Activated CD8-positive, alpha-beta memory T cell treated with anti-CD3 and anti-CD28 coated beads for 1 hour (primary cell): ENCODE measurements around the gene TMEM138.

Experiments
- DNase-seq, 2 donors: peaks; one replicate each; pipeline ENCODE4 v3.0.0-alpha.2; 2020; ENCODE audit warnings: low read depth in 1 of 2; ENCODE audit errors: extremely low read depth in 1 of 2

TMEM138 gene

DNA sequence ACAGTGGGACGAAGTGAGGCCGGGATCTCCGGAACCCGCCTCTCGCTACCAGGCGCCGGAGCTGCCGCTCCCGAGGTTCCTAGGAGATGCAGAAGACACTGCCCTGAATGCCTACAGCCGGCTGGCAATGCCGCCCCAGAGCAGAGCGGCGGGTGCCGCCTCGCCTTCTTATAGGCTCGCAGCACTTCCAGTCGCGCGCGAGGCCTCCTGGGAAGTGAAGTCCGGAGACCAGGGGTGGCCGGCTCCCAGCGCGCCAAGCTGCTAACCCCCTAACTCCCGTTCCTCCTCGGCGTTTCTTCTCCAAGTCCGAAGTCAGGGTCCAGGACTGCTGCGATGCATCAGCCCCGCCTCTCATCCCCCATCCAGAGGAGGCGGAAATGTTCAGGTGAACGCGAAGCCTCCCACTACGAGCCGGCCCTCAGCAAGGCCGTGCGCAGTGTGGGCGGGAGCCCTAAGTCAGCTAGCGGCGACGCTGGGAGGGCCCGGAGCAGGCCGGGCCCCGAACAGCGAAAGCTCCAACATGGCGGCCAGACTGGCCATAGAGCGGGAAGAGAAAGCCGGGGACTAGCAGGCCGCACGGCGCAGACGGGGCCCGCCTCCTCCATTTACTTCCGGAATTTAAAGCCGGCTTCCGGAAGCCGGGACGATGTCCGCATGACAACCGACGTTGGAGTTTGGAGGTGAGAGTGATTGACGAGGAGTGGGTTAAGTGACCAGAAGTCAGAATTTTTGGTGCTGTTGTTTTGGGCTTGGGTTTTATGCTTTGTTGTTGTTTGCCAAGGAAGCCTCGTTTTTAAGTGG lies at the start of gene TMEM138, which contains the start of gene CYB561A3:
TMEM138 (plus strand) TSS at position 634 of the 801 bp plus-strand sequence. CDS start 2,017 bp downstream, outside the sequence.
CYB561A3 (minus strand) TSS at position 142 of the 801 bp plus-strand sequence. CDS start 5,169 bp downstream, outside the sequence.
- DNase-seq: peak; percentile 60 to 75

DNA sequence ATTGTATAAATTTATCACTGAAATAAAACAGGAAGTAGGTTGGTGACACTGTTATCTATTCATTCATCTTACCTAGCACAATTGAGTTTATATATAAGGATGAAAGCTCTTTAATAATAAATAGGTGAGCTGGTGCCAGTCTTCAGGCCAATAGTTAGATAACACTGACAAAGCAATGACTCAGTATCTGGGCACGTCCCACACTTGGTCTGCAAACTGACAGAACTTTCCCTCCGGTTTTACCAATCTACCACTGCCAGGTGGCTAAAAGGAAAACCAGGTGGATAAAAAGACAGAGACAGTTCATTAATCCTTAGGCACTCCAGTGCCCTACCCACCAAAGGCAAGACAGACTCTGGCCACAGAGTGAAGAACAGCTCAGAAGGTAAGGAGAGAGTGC lies 46.9 kb upstream of the TMEM138 start:
- DNase-seq: no peak

DNA sequence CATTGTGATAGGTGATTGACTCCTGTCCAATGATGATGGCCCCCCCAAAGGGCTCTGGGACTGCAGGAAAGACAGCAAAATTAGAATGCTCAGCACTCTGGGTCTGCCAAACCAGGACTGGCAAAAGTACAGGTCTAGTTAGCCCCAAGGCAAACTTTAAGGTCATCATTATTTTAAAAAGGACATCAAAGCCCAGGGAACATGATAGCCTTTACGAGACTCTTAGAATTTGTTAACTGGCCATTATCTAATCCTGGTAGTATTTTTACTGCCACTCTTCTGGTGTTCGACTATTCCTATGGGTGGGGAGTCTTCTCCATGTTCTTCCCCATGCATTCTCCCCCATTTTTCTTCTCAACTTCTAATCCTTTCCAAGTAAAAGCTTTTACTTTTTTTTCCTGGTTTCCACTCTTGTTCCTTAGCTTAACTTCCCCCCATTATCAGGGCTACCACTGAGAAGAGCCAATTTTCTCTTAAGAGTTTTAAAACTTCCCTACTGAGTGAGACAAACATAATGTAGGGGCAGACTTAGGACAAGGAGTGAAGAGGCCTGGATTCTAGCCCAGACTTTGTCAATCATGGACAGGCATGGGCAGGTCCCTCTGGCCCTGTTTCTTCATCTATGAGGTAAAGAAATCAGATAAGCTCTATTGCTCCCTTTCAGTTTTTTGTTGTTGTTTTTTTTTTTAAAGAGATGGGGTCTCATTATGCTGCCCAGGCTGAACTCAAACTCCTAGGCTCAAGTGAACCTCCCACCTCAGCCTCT lies 36.3 kb upstream of the TMEM138 start:
- no peak for DNase-seq

DNA sequence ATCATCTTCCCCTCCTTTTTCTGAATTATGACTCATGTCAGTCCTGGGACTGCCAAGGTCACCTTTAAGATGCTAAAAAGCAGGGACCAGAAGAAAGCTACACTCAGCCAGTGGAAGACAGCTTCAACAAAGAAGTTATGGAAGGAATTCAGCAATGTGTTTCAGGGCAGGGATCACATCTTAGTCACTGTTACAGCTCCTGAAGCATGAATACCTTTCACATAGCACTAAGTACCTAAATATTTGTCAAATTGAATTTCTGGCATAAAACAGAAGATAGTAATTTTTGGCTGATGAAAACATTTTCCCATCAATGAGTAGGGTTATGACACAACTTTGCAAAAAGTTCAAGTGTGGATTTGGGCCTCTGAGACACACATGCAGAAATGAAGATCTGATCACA lies 34.5 kb upstream of the TMEM138 start:
- DNase-seq: no peak

DNA sequence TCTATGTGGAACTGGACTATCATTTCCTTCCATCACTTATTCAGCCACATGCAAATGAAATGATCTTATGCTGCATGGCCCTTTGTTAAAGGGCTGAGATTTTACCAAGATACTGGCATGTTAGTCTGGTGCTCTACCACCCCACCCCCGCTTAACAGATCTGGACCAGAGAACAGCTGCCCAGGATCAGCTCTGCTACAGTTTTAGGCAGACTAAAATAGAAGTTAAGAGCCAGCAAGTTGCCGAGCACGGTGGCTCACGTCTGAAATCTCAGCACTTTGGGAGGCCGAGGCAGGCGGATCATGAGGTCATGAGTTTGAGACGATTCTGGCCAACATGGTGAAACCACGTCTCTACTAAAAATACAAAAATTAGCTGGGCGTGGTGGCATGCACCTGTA lies 33.8 kb upstream of the TMEM138 start:
- DNase-seq: no peak

DNA sequence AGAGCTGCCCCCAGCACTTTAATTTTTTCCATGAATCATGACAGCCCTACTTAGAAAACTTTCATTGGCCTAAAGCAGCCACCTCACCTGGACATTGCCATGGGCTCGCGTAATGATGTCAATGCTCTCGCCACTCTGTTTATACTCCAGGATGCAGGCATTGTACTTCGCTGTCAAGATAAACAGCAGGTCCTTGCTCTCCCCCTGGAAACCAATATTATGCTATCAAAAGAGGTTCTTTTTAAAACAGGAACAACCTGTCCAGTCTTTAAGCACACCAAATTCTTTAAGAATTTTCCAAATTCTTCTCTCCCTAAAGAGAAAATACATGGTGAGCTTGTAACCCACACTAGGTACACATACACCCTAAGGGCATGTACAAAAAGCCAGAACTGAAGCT lies 32.3 kb upstream of the TMEM138 start:
- DNase-seq: no peak

DNA sequence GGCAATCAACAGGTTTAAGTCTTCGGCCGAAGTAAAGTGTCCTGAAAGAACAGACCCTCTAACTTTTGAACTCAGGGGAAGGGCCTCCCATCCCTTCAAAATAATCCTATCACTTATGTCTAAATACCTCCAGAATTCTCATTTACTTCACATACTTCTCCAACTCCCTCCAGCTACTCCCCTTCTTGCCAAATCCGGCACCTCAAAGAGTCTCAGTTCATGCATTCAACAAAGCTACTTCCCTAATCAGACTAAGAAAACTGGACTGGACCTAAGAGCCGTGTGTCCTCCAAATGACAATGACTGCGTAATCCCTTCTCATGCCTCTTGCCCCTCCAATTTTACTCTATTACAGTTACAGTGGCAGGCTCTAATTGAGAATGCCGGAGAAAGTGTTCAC lies 30.5 kb upstream of the TMEM138 start:
- DNase-seq: no peak

DNA sequence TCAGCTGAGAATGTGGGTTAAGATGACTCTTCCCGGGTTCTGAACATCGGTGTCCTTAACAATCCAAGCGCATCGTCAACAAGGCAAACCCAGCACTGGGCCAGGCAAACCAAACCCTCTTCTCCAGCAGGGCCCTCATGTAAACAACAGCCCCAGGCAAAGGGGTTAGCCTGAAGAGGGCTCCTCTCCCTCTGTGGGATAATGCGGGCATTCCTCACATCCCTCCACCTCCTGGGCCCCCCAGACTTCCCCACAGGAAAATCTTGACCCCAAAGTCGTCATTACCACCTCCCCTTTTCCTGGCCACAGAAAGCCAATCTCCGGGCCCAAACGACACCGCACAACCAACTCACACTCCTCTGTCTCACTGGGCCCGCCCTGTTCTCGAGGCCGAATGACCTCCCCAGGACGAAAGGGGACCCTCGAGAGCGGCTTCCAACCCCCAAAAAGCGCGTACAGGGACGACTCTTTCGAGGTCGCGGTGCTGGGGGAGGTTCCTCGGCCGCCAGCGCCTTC lies 29.8 kb upstream of the TMEM138 start:
- DNase-seq: no peak

DNA sequence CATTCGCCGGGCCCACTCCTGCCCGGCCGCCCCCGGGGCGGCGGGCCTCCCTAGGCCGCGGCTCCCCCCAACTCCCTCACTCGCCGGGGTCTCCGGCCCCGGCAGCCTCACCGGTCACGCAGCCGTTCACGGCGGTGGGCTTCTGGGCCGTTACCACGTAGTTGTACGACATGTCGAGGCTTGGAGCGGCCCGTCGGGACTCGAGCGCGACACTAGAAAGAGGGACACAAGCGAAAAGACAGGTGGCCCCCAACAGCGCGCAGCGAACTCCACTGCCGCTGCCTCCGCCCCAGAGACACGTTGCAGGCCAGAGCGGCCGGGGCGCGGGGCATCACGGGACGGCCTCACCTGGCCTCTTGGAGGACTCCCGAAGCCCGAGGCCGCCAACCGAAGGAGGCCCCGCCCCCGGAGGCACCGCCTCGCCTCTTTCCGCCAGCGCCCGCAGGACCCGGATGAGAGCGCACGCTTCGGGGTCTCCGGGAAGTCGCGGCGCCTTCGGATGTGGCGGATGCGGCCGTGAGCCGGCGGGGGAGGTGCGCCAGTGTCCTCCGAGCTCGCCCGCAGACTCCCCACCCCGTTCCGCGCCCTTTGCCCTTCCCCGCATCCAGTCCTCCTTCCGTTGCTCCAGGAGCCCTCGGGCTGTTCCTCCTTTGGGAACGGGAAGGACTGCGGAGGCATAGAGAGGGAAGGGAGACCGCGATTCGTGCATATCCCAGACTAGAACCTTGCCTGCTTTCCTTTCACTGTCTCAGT lies 29.2 kb upstream of the TMEM138 start, which contains the start of the genes DDB1 and TKFC:
DDB1 (minus strand) TSS at position 309 of the 753 bp plus-strand sequence; CDS start at position 172, 137 bp downstream.
TKFC (plus strand) TSS at position 432 of the 753 bp plus-strand sequence. CDS start 1,501 bp downstream, outside the sequence.
- DNase-seq: peak; percentile 90 to 96

DNA sequence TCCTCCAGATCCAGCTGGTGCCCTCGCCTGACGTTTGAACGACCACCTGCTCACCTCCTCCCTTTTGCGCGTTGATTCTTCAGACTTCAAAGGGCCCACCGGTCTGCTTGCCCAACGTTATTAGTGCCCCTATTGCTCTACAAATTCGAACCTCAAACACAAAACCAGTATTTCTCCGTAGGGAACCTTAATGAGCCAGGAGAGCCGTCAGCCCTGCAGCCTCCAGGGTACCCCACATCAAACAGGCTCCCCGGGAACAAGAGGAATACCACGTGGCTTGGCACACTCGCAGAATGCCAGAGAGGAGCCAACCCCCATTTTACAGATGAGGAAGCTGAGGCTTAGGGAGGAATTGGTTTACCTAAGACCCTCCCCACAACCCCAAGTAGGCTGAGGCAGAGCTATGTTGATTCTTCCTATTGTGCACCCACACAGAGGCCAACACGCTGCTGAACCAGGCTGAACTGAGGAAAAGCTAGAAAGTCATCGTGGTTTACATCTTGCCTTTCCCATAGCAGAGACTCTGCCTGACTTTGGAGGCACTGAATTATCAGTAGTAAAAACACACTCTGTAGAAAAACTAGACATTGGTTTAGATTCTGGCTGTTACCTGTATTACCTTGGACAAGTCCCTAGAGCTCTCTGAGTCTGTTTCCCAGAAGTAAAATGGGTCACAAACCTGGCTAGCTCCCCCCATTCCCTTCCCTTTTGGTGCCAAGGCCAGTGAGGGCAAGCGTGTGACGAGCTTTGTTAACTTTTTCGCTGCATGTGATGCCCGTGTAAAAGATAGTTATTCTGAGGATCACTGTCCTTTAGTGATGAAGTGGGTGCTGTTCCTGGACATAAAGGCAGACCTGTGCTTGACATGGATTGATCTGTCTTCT lies 28.4 kb upstream of the TMEM138 start:
- no peak for DNase-seq

DNA sequence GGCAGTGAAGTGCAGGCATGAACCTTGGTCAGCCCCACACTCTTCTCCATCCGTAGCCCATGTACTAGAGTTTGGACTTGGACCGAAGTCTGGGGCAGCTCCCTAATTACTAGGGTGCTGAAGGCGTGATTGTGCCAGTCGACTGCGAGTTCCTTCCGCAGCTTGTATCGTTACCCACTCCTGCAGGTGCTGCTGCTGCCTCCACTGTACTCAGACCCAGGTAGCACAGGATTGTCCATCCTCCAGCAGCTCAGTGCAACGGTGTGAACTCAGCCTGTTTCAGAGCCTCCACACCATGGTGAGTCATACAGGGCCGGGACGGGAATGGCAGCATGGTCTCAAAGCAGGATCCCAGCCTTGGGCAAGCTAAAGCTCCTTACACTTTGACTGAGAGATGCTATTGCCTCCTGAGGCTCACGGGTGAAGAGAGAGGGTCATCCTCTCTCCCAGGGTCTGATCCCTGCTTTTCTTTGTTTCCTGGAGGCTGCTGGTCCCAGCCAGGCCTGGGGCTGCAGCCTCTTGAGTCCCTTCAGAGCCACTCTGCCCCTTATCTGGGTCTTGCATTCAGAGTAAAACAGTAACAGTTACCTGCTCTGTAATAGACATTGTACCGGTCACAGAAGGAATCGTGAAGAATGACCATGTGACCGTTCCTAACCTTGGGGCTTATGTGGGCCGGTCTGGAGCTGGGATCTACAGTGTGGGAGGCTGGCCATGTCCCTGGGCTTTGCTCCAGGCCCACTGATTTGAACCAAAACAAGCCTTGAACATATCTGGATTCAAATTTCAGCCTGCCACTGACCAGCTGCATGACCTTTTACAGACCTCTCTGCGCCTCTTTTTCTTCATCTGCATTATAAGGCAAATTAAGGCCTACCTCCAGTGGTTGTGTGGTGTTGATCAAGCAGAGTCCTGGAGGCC lies 27.5 kb upstream of the TMEM138 start:
- no peak for DNase-seq

DNA sequence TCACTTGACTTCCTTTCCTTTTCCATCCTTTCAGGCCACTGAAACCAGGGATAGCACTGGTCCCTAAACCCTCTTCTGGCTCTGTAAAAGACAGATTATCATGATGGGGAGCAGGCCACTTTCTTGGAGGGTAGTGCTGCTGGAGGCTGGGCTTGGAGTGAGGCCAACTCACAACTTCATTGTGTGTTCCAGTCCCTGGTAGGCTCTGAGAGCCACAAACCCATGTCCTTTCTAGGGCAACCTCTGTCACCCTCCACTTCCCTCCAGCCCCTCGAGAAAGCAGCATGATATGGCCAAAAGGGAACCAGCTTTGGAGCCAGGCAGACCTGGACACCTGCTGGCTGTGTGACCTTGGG lies 26.8 kb upstream of the TMEM138 start:
- no peak for DNase-seq

DNA sequence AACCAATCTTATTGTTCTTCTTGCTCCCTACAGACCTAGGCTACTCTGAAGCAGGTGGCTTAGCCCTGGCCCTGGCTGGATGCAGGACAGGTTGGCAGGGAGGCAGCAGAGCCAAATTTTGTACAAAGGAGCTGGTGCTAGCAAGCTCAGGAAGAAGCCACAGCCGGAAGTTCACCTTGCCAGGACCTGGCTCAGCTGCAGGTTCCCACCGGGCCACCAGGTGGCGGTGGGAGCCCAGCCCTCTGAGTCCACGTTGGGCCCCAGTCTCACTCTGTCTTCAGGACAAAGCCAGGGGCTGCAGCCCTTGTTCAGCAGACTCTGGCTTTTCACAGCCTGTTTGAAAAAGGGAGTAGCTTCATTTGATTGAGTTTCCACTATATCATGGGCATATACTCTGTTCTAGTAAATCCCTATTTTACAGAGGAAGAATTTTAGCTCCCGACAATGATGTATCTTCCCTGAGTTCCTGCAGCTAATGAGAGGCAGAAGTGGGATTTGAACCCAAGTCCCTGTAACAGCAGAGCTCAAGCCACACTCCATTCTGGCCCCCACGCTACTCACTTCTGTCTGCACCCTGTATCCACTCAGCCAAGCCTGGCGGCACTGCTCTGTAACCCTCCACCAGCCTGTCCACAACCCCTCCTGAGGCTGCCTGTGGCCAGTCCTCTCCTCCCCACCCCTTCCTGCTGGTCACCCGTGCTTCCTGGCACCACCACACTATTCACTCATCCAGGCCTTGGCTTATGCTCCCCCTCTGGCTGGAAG lies 25.8 kb upstream of the TMEM138 start:
- peak; percentile 49 to 70 for DNase-seq

DNA sequence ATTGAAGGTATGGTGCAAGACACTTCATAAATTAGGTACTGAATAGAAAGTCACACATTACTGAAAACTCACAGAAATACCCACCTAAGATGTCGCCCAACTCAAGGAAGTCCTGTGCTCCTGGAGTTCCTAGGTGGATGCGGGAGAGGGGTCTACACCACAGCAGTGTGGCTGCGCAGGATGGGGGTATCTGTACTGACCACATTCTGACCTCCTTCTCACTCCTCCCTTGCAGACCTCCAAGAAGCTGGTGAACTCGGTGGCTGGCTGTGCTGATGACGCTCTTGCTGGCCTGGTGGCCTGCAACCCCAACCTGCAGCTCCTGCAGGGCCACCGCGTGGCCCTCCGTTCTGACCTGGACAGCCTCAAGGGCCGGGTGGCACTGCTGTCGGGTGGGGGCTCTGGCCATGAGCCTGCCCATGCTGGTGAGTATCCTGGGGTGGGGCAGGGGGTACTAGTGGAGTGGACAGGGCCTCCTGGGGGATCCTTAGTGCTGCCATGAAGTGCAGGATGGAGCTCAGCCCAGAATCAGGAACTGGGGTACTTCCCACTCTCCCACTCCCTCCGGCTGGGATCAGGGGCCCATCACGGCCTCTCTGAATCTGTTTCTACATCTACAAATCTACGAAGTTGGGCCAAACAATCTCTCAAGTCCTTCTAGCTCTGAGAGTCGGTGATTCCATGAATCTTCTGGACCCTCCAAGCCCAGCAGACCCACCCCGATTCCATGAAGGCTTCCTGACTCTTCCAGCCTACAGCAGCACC lies 24.3 kb upstream of the TMEM138 start:
- DNase-seq: no peak

DNA sequence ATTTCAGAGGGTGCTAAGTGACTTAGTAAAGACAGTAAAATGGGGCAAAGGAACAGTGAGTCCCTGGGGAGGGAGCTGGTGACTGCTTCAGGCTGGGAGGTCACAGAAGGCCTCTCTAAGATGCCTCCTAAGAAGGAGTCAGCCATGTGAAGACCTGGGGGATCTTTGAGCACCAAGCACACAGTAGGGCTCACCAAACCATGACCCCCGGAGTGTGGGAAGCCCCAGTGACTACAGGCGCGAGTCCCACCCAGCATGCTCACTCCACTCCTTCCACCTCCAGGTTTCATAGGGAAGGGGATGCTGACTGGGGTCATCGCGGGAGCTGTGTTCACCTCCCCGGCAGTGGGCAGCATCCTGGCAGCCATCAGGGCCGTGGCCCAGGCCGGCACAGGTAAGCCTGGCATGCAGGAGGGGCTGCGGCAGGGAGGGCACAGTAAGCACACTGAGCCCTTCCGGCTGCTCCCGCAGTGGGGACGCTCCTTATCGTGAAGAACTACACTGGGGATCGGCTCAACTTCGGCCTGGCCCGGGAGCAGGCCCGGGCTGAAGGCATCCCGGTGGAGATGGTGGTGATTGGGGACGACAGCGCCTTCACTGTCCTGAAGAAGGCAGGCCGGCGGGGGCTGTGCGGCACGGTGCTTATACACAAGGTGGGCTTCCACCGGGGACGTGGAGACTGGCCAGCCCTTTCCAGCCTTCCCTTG lies 23.2 kb upstream of the TMEM138 start:
- no peak for DNase-seq

DNA sequence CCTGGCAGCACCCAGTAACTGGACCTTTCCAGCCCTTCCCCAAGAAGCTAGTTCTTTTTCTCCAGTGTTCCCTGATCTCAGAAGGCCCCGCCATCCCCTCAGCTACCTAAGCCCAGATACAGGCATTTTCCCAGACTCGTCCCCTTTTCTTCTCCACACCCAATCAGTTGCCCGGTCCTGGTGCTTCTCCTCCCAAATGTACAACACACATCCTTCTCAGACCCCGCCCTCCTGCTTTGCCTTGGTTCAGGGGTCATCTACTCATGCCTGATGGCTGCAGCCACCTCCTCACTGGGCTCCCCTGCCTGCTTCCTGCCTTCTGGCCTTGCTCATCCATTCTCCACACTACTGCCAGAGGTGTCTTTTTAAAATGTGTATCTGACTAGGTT lies 22.7 kb upstream of the TMEM138 start:
- no peak for DNase-seq

DNA sequence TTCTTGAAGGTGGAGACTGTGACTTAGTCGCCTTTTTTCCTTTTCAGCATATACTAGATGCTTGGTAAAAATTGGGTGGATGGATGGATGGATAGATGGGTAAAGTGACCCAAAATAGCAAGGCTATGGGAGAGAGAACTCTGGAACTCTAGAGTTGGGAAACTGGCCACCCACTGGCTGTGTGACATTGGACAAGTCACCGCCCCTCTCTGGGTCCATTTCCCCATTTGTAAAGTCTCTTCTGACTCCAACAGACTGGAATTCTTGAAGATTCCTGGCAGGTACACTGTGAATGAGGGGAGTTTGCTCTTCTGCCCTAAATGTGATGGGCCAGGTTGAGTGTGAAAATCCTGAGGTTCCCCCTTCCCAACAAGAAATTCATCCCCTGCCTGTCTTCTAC lies 21.2 kb upstream of the TMEM138 start:
- DNase-seq: no peak
